ENCODE data around the gene ZSCAN18.
A peak's percentile ranks its signal among the peaks of the same experiment; 100 is the strongest.
"Not testable (repeated sequence)": the region's sequence is repeated elsewhere in the genome, so short reads cannot be mapped to it uniquely, and the experiment has no call there.

The ZSCAN18 gene, protein sequence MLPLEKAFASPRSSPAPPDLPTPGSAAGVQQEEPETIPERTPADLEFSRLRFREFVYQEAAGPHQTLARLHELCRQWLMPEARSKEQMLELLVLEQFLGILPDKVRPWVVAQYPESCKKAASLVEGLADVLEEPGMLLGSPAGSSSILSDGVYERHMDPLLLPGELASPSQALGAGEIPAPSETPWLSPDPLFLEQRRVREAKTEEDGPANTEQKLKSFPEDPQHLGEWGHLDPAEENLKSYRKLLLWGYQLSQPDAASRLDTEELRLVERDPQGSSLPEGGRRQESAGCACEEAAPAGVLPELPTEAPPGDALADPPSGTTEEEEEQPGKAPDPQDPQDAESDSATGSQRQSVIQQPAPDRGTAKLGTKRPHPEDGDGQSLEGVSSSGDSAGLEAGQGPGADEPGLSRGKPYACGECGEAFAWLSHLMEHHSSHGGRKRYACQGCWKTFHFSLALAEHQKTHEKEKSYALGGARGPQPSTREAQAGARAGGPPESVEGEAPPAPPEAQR

DNA sequence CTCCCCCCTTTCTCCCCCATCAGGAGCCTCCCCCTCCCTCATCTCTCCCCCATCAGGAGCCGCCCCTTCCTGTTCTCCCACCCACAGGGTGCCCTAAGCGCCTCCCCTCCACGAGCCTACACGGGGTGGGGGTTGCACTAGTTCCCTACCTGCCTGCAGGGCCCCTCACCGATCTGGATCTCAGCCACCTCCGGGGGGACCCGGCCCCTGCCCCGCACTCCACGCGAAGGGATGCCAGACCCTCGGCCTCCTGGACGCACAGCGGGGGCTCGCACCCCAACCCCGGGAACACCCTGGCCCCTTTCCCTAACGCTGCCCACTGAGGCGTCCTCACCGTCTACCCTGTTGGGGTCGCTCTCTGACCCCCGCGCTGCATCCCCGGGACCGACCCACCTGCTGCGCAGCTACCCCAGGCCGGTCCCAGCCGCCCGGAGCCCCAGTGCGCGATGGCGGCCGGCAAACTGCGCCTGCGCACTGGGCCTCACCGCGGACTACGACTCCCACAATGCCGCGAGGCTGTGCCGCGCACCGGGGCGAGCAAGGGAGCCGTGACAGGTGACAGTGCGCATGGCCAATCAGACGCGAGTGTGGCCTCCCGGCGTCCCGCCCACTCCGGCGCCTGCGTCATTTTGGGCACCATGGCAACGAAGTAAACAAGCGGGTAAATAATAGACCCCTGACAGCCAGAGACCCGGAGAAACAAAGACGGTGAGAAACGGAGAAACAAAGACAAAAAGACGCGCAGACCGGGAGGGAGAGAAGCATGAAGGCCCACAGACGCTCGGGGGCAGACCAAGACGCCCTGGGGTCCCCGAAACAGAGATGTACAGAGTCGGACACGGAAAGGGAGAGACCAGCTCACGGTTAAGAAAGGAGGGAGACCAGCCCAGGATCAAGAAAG lies at the start of gene ZSCAN18:
ZSCAN18 (minus strand) TSS at position 451 of the 901 bp plus-strand sequence. CDS start 7,964 bp downstream, outside the sequence.
- DNase-seq (ENCODE audit: low read depth) = peak; percentile 90

DNA sequence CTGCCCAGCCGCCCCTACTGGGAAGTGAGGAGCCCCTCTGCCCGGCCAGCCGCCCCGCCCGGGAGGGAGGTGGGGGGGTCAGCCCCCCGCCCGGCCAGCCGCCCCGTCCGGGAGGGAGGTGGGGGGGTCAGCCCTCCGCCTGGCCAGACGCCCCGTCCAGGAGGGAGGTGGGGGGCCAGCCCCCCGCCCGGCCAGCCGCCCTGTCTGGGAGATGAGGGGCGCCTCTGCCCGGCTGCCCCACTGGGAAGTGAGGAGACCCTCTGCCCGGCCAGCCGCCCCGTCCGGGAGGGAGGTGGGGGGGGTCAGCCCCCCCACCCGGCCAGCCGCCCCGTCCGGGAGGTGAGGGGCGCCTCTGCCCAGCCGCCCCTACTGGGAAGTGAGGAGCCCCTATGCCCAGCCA lies 49.4 kb upstream of the ZSCAN18 start:
- DNase-seq (ENCODE audit: low read depth) = not testable (repeated sequence)

DNA sequence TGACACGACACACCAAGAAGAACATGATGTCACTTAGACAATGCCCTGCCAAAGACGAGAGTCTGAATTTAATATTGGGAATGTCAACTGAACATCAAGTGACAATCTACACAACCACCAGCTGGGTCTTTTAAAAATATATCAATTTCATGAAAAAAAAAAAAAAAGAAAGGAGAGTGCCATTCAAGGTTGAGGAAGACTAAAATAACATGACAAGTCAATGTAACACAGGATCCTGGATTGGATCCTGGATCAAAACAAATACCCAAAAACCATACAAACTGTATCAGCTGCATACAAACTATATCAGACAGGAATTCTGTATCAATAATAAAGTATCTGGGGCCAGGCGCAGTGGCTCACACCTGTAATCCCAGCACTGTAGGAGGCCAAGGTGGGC lies 47.8 kb upstream of the ZSCAN18 start:
- DNase-seq (ENCODE audit: low read depth) = no peak

DNA sequence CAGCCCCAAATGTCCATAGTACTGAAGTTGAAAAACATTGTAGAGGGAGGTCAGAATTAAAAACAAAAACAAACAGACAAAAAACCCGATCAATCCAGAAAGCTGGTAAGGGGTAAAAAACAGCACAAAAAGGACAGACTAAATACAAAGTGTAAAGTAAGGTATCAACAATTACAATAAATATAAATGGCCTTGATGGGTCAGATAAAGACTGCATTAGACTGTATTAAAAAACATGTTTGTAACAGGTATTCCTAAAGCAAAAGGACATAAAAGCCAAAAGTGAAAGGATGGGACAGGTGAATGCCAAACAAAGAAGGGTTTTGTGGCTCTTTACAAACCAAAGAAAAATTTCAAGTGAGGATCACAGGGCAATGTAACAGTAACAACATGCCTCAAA lies 36.2 kb upstream of the ZSCAN18 start:
- no peak for DNase-seq (ENCODE audit: low read depth)

DNA sequence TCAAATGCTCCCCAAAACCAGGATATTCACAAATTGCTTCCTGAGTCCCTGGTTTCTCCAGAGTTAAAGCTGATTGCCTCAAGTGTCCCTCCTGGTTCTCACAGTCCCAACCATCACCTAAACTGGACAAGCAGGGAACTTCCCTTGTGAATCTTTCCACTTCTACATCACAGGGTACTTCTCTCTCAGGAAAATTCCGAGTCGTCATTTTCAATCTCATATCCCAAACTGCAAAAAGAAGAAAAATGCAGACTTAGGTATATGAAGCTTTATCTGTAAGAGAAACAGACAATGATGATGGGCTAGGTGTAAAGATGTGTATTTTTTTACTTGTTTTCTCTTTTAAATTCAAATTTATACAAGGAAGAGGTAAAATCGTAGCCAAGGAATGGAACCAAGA lies 31.3 kb upstream of the ZSCAN18 start:
- no peak for DNase-seq (ENCODE audit: low read depth)

DNA sequence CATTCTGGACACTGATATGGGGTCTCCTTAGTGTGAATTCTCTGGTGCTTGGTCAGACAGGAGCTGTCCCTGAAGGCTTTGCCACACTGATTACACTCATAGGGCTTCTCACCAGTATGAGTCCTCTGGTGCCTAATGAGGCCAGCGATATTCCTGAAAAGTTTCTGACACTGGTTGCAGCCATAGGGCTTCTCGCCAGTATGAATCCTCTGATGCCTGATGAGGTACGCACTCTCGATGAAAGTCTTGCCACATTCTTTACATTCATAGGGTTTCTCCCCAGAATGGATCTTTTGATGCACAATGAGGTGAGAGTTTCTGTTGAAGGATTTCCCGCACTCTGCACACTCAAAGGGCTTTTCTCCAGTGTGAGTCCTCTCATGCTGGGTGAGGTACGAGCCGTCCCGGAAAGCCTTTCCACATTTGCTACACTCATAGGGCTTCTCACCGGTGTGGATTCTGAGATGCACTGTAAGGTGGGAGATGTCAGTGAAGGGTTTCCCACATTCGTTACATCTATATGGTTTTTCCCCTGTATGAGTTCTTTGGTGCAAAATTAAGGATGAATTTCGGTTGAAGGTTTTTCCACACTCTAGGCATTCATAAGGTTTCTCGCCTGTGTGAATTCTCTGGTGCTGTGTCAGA lies 30.1 kb upstream of the ZSCAN18 start:
- DNase-seq (ENCODE audit: low read depth) = no peak

DNA sequence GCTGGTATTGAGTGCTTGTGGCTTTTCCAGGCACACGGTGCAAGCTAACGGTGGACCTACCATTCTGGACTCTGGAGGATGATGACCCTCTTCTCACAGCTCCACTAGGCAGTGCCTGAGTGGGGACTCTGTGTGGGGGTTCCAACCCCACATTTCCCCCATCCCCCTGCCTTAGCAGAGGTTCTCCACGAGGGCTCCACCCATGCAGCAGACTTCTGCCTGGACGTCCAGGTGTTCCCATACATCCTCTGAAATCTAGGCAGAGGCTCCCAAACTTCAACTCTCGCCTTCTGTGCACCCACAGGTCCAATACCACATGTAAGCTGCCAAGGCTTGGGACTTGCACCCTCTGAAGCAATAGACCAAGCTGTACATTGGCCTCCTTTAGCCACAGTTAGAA lies 25.3 kb upstream of the ZSCAN18 start:
- DNase-seq (ENCODE audit: low read depth) = no peak

DNA sequence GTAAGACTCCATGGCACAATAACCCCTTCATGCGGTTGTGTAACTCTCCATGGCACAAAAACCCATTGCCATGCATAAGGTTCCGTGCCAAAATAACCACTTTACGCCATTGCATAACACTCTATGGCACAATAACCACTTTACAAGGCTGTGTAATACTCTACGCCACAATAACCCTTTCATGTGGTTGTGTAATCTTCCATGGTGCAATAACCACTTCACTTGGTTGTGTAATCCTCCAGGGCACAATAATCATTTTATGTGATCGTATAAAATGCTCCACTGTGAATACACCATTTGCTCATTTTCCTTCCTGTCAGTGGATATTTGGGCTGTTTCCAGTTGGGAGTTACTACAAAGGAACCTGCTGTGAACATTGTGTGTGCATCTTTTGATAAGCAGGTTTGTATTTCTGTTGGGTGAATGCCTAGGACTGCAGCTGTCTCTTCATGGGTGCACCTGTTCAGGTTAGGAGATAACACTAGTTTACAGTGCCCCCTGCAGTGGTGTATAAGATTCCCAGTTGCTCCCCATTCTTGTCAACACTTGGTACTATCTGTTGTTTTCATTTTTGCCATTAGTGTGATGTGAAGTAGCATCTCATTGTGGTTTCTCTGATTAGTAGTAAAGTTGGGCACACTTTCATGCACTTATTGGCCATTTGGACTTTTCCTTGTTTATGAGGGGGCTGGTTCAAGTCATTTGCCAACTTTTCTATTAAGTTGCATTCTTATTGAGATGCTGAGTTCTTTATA lies 21.1 kb upstream of the ZSCAN18 start:
- DNase-seq (ENCODE audit: low read depth) = no peak

DNA sequence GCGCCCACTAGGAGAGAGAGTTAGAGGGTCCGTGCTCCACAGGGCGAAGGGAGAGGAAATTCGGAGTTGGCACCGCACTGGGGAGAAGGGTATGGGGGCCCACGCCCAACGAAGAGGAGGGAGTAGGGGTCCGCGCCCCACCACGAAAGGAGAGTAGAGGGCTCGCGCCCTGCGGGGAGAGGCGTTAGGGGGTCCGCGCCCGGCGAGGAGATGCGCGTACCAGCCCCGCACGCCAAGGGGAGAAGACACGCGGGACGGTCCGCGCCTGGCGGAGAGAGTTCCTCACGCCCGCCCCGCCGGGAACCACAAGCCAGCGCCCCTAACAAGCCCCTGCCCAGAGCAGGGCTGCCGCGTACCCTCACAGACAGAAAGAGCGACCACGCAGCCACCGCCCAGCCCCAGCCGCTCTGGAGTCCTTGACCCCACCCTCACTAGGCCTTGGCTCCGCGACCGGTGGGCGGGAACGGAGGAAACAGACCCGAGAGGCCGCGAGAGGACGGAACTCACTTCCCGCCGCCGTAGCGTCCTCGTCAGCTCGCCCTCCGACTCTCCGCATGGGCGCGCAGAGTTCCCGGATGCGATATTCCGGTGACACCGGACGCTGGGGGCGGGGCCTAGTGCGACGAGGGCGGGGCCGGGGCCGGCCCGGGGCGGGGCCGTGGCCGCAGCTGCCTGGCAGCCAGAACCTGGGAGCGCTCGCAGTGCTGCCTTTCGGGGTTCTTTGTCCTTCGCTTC lies 20.0 kb upstream of the ZSCAN18 start:
- DNase-seq (ENCODE audit: low read depth) = no peak

DNA sequence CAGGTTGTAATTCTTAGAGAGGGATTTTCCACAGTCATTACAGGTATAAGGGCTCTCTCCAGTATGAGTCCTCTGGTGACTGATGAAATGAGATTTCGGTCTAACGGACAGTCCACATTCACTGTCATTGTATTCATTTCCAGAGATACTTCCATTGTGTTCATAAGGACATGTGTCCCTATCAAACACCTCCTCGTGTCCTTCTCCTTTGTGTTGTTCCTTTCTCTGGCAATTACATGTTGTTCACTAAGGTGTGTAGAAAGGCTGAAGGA lies 10.5 kb upstream of the ZSCAN18 start:
- no peak for DNase-seq (ENCODE audit: low read depth)

DNA sequence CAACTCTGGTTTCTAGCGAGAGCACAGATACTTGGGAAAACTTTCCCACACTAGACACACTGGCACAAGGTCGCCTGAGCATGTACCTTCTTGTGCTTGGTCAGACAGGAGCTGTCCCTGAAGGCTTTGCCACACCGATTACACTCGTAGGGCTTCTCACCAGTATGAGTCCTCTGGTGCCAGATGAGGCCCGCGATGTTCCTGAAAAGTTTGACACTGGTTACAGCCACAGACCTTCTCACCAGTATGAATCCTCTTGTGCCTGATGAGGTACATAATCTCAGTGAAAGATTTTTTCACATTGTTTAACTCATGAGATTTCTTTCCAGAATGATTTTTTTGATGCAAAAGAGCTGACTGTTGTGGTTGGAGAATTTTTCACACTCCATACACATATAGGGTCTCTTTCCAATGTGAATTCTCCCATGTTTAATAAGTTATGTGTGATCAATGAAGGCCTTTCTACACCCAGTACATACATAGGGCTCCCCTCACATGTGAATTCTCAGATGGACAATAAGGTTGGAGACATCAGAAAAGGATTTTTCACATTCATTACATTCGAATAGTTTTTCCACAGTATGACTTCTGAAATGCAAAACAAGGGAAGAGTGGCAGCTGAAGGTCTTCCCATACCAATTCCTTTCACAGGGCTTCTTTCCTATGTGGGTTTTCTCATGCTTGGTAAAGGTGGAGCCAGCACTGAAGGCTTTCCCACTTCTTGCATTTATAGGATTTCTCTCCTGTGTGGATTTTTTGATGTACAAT lies 9.9 kb upstream of the ZSCAN18 start:
- DNase-seq (ENCODE audit: low read depth) = no peak

DNA sequence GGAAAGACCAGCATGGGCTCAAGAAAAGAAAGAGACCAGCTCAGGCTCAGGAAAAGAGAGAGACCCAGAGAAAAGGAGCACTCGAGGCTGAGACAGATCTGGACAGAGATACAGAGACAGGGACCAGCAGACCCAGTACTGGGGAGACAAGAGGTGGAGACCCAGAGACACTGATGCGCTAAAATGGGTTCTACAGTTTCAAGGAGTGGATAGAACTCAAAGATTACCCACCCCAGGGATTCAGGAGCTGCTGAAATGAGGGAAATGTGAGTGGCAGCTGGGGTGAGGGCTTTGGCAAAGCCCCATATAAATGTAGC lies 609 bp upstream of the ZSCAN18 start:
- DNase-seq (ENCODE audit: low read depth) = no peak

DNA sequence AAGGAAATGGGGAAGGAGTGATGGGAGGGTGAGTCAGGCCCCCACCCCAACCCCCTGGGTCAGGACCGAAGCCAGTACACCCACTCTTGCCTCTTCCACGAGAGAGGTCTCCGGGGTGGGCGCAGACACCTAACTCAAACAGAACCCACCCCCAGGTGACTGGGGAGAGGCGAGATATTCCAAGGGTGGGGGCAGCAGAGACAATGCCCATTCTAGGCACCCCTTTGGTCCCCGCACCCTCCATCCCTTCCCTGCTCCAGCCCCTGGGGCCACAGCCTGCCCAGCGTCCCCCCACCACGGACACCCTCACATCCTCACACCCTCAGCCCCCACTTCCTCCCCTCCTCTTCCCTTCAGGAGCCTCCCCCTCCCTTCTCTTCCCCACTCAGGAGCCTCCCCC lies 682 bp downstream of the ZSCAN18 start:
- DNase-seq (ENCODE audit: low read depth) = no peak

DNA sequence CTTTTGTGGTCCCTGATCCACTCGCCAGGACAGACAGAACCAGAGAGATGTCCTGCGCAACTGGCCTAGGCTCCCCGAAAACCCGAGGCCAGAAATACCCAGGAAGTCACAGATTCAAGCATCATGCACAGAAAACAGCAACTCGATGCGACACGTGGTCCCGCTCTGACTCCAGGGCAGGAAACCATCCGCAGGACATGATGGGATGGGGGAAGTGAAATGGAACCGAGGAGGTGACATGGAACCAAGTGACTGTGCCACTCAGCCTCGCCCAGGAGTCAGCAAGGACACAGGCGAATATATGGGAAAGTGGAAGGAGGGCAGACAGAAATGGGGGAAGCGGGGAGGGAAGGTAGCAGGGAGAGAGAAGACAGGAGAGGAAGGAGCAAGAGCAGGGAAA lies 1.1 kb downstream of the ZSCAN18 start:
- no peak for DNase-seq (ENCODE audit: low read depth)

DNA sequence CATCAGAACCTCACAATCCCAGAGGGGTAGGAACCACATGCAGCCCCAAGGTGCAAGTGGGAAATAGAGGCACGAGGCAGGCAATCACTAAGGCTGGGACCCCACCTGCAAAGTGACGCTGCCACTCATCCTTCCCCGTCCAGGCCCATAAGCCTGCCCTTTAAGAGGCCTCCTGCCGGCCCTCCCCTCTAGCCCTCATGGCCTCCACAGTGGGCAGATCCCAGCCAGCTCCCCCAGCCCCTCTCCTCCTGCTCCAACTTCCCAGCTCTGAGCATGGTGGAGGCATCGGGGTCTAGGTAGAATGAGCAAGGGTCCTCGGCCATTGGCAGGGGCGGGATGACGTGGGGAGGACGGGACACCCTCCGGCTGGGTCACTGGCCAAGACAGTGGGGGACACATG lies 2.7 kb downstream of the ZSCAN18 start:
- DNase-seq (ENCODE audit: low read depth) = no peak

DNA sequence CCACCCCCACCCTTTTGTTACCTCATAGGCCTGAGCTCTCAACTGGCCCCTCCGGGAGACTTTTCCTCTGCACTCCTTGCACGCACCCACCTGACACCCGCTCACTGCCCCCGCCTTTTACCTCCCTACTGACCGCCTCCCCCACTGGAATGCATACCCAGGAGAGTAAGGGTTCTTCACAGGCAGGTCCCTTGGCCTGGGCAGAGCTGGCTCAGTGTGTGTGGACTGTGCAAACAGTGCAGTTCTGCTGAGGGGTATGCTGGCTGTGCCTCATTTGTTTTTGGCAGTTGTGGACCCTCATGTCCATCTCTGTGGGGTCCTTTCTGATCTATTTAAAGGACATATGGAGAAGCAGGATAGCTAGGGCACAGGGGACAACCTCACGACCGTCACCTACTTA lies 5.0 kb downstream of the ZSCAN18 start:
- DNase-seq (ENCODE audit: low read depth) = no peak

DNA sequence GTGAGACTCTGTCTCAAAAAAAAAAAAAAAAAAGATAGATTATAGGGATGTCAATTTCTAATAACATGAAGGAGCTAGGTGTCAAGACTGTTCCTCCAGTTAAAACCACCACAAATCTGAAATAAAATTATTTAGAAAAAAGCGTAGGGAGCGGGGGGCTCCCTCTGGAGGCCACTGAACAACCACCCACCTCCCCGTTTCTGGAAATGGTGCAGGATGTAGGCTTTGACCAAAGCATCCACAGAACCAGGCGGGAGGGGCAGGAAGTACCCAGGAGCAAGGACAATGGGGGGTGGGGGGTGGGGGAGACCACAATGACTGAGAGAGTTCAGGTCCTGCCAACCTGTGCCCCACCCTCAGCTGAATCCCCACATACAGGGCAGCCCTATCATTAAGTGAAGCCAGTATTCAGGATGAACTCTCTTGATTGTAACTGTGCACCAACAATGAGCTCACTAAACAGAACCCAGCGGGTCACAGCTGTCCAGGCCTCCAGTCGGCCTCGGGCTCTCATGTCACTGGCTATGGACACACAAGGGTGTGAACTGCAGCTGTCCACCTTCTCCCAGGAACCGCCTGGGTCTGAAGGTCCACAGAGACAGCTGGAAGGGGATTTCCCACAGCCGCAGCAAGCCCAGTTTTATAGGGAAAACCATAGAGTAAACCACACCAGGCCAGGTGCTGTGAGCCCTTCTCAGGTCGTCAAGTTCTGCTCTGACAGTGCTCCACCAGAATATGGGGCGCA lies 6.6 kb downstream of the ZSCAN18 start:
- no peak for DNase-seq (ENCODE audit: low read depth)

DNA sequence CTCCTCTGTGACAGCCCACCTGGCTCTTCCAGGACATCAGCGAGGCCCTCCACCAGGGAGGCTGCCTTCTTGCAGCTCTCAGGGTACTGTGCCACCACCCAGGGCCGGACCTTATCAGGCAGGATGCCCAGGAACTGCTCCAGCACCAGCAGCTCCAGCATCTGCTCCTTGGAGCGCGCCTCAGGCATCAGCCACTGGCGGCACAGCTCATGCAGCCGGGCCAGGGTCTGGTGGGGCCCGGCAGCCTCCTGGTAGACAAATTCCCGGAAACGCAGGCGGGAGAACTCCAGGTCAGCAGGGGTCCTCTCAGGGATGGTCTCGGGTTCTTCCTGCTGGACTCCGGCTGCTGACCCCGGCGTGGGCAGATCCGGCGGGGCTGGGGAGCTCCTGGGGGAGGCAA lies 8.2 kb downstream of the ZSCAN18 start:
- DNase-seq (ENCODE audit: low read depth) = no peak

DNA sequence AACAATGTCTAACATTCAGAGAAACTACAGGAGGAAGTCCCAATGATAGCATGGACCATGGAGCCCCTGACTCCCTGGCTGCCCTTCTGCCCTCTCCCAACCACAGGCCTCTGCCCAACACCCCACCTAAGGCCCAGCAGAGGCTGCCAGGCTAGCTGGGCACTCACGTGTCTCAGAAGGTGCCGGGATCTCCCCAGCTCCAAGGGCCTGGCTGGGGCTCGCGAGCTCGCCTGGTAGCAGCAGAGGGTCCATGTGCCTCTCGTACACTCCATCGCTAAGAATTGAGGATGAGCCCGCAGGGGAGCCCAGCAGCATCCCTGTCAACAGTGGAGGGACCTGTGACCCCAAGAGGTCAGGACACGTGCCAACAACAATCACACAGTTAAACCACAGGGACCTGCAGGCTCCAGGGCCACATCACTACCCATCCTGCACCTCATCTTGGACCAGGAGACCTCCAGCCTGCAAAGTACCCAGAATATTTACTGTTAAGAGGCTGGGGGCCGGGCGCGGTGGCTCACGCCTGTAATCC lies 9.4 kb downstream of the ZSCAN18 start:
- no peak for DNase-seq (ENCODE audit: low read depth)

Measured in stimulated activated CD8-positive, alpha-beta memory T cell treated with anti-CD3 and anti-CD28 coated beads, Interleukin-15, amount 100 ng/mL, for 24 hours (primary cell).